IPS DF 6.9 (cell line): ENCODE results near the gene STK11IP.

Source experiments
- DNase-seq: peaks from one replicate; pipeline ENCODE4 v3.0.0-alpha.2; 2013; ENCODE audit warnings: low read depth, low spot score
- H3K27ac ChIP-seq: one replicate; pipeline ENCODE4 v1.5.1; 2013; ENCODE audit warnings: low read length, control low read depth
- H3K27me3 ChIP-seq: 2 replicates; pipeline ENCODE4 v1.6.1; 2013; ENCODE audit warnings: mild to moderate bottlenecking, low read length; ENCODE audit not compliant: control insufficient read depth, insufficient read depth
- H3K36me3 ChIP-seq: 2 replicates; pipeline ENCODE4 v1.6.1; 2013; ENCODE audit warnings: low read length; ENCODE audit not compliant: control insufficient read depth, insufficient read depth
- H3K4me1 ChIP-seq: 2 replicates; pipeline ENCODE4 v1.6.1; 2013; ENCODE audit warnings: low read length; ENCODE audit not compliant: control insufficient read depth, insufficient read depth
- H3K4me3 ChIP-seq: 2 replicates; pipeline ENCODE4 v1.5.1; 2013; ENCODE audit warnings: mild to moderate bottlenecking, low read length
- H3K9me3 ChIP-seq: 2 replicates; pipeline ENCODE4 v1.6.1; 2013; ENCODE audit warnings: low read length, inconsistent platforms; ENCODE audit not compliant: control insufficient read depth, insufficient read depth
- WGBS: extraction: QIAGEN DNeasy Blood & Tissue Kit; methylation state at CpG from one replicate; pipeline ENCODE4 v1.1.7; 2013; ENCODE audit warnings: mixed read lengths, missing lambda C conversion rate; ENCODE audit not compliant: insufficient read length, insufficient coverage; 5-methylcytosine and 5-hydroxymethylcytosine counted together

The STK11IP gene

DNA sequence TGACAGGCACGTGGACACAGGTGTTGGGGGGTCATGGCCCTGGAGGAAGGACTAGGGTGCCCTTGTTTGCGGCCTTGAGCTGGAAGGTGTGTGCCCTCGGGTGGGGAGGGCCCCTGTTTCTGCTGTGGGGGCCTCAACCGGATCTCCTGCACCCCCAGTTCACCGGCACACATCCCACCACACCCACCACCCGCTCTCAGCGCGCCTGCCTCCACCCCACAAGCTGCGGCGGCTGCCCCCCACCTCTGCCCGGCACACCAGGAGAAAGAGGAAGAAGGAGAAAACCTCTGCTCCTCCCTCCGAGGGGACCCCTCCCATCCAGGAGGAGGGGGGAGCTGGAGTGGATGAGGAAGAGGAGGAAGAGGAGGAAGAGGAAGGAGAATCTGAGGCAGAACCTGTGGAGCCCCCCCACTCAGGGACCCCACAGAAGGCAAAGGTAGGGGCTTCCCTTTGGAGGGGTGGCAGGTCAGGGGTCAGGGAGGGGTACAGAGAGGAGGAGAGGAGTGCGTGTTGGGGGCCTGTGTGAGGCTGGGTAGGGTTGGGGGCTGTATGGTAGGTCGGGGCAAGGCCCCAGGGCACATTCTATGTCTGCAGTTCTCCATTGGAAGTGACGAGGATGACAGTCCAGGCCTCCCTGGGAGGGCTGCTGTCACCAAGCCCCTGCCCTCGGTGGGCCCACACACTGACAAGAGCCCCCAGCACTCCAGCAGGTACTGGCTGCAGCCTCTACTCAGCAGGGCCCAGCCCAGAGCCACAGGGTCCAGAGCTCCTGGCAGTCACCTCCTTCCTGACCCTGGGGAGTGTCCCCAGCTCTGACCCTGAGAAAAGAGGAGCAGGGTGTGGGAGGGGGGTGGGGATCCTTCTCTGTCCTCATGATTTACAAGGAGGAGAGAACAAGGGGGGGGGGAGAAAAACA is 31.6 kb downstream of the STK11IP start:
- DNase-seq: no peak
- H3K36me3 ChIP-seq: no peaks in the 10 kb centered on the region; the same call in 1 of the 2 replicates
- no CpG with 5 or more reads among the region's 16 CpGs for WGBS
- no peaks in the 10 kb centered on the region for H3K9me3 ChIP-seq
- no peak overlapping the region for H3K4me3 ChIP-seq
- H3K27me3 ChIP-seq: no peaks in the 10 kb centered on the region
- peaks cover 6% of the 10 kb centered on the region for H3K4me1 ChIP-seq
- H3K27ac ChIP-seq: no peak overlapping the region

DNA sequence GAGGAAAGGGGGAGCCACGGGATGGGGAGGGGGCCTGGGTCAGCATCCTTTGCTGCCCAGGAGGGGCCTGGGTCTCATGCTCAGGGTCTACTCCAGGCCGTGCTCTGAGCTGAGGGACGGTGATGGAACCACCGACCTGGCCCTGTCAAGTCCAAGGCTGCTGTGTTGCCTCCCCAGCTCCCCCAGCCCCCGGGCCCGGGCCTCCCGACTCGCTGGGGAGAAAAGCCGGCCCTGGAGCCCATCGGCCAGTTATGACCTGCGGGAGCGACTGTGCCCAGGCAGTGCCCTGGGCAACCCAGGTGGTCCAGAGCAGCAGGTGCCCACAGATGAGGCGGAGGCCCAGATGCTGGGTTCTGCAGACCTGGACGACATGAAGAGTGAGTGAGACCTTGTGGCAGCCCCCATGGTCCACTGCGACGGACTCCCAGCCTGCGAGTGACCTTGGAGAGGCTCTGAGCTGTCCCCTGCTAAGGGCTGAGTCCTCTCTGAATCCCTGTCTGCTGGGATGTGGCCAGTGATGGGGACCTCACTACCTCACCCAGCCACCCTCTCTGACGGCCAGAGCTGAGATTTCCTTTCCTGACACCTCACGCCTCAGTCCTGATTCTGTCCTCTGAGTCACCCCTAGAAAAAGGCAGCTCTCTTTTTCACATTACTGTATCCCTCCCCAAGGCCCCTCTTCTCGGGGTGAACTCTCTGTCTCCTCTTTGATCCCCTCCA is 32.5 kb downstream of the STK11IP start:
- no peaks in the 10 kb centered on the region for H3K27me3 ChIP-seq
- peaks cover 6% of the 10 kb centered on the region for H3K4me1 ChIP-seq
- no peak overlapping the region for H3K27ac ChIP-seq
- no peaks in the 10 kb centered on the region for H3K9me3 ChIP-seq
- no peak for DNase-seq
- H3K36me3 ChIP-seq: no peaks in the 10 kb centered on the region; the same call in 1 of the 2 replicates
- WGBS: no CpG with 5 or more reads among the region's 20 CpGs
- H3K4me3 ChIP-seq: no peak overlapping the region

DNA sequence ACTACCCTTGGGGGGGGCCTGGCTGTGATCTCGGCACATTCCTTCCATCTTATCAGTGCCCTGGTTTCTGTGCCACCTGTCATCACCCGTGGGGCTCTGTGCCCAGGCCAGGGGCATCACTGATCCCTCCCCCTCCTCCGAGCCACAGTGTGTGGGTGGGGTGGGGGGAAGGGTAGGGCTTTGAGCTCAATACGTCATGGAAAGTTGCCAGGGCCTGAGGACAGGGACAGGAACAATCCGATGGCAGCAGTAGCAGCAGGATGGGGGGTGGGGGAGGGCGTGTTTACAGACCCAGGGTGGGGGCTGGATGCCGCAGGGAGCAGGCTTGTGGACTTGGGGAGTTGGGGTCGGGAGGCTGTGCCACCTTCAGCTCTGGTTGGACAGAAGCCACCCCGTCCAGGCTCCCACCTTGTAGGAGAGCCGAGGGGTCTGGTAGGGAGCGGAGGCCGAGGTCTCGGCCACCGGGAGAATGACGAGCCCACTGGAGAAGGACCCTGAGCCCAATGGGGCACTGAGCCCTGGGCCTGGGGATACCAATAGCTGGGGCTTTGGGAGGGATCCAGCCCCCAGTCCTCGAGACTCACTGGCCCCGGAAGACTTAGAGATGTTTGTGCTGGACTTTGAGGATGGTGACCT is 33.2 kb downstream of the STK11IP start:
- Histone ChIP-seq H3K27me3 (no peaks in the 10 kb centered on the region), H3K36me3 (no peaks in the 10 kb centered on the region; the same call in 1 of the 2 replicates)

DNA sequence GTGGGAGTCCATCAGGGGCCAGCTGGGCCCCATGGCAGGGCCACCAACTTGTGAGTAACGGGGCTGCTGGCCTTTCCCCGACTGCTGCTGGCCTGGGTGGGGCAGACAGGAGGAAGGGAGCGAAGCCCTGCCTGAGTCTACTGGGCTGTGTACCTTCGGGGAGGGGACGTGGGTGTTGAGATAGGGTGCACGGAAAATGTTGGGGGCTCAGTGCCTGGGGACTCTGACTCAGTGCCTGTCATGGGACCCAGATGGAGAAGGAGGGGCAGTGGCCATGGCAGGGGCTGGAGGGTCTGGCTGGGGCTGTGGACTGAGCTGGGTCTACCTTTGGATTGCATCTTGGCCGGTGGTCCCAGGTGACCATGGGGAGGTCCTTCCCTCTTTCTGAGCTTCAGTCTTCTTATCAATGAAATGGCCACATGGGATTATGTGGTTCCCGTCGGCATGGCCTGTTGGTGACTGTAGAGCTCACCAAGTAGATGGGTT is 33.8 kb downstream of the STK11IP start:
- no peaks in the 10 kb centered on the region for H3K9me3 ChIP-seq
- no CpG with 5 or more reads among the region's 9 CpGs for WGBS
- no peaks in the 10 kb centered on the region for H3K27me3 ChIP-seq
- no peak overlapping the region for H3K4me3 ChIP-seq
- H3K27ac ChIP-seq: no peak overlapping the region
- no peaks in the 10 kb centered on the region; the same call in 1 of the 2 replicates for H3K36me3 ChIP-seq
- no peak for DNase-seq
- H3K4me1 ChIP-seq: peaks cover 6% of the 10 kb centered on the region

More for the DNA sequence above, 33.2 kb downstream of the STK11IP start:
- no peak for DNase-seq
- Histone ChIP-seq H3K9me3 (no peaks in the 10 kb centered on the region), H3K27ac (no peak overlapping the region), H3K4me3 (no peak overlapping the region), H3K4me1 (peaks cover 6% of the 10 kb centered on the region)
- no CpG with 5 or more reads among the region's 17 CpGs for WGBS

DNA sequence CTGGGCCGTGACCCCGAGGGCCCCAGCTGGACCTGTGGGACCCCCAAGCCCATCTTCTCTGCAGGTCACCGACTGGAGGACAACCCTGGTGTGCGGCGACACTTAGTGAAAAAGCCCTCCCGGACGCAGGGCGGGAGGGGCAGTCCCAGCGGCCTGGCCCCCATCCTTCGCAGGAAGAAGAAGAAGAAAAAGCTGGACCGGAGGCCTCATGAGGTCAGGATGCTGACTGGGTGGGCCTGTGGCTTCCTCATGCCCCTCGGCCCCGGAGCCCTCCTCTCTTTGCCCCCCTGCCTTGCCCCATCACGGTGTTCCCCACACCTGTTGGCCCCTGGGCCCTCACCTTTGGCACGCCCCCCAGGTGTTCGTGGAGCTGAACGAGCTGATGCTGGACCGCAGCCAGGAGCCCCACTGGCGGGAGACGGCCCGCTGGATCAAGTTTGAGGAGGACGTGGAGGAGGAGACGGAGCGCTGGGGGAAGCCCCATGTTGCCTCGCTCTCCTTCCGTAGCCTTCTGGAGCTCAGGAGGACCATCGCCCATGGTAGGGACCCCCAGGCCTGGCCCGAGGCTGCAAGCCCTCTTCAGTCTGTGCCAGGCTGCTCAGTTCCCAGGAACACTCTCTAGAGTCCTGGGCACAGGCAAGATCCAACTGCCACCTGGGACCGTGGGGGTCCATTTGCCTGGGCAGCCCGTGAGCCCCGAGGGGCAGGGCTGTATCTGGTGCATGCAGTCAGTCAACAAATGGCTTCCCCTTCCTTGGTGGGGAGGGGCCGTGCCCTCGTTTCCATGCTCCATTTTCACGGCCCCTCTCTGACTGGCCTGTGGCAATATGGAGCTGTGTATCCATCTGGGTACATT is 34.5 kb downstream of the STK11IP start:
- no CpG with 5 or more reads among the region's 34 CpGs for WGBS
- Histone ChIP-seq H3K27me3 (no peaks in the 10 kb centered on the region), H3K9me3 (no peaks in the 10 kb centered on the region), H3K36me3 (no peaks in the 10 kb centered on the region; the same call in 1 of the 2 replicates), H3K27ac (no peak overlapping the region), H3K4me1 (peaks cover 4% of the 10 kb centered on the region), H3K4me3 (no peak overlapping the region; the same call in 1 of the 2 replicates)
- no peak for DNase-seq

DNA sequence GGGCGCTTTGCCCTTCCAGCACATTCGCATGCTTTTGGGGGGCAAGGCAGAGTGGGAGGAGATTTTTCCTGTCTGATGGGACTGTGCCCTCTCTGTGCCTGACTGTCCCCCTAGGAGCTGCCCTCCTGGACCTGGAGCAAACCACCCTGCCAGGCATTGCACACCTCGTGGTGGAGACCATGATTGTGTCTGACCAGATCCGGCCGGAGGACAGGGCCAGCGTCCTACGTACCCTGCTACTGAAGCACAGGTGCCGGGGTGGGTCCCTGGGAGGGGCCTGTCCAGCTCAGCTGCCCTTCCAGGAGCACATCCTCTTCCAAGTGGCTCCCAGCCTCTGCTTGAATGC is 35.1 kb downstream of the STK11IP start:
- WGBS: no CpG with 5 or more reads among the region's 8 CpGs
- H3K27ac ChIP-seq: no peak overlapping the region
- H3K36me3 ChIP-seq: no peaks in the 10 kb centered on the region
- H3K9me3 ChIP-seq: no peaks in the 10 kb centered on the region
- DNase-seq: no peak
- no peaks in the 10 kb centered on the region for H3K27me3 ChIP-seq
- no peak overlapping the region for H3K4me3 ChIP-seq
- peaks cover 4% of the 10 kb centered on the region for H3K4me1 ChIP-seq

DNA sequence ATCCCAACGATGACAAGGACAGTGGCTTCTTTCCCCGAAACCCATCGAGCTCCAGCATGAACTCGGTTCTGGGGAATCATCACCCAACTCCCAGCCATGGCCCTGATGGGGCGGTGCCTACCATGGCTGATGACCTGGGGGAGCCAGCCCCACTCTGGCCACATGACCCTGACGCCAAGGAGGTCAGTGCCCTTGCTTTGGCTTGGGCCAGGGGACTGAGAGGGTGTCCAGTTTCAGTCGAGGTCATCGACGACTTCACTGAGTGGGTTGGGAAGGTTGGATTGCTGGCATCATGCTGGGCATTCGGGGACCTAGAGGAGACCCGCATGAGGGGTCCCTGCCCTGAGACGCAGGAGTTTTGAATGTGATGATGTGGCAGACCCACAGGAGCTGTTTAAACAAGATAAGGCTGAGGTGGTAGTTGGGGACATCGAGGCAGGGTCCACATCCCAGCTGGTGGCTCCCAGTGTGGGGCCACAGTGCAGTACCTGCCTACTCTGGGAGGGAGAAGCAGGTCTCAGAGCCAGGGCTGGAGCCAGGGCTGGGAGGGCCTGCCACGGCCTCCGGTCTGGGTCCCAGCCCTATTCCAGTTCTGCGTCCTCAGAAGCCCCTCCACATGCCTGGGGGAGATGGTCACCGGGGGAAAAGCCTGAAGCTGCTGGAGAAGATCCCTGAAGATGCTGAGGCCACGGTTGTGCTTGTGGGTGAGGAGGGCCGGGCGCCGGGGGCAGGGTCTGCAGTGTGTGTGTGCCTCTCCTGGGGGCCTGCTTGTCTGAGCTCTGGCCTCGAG is 35.8 kb downstream of the STK11IP start:
- WGBS: no CpG with 5 or more reads among the region's 22 CpGs

DNA sequence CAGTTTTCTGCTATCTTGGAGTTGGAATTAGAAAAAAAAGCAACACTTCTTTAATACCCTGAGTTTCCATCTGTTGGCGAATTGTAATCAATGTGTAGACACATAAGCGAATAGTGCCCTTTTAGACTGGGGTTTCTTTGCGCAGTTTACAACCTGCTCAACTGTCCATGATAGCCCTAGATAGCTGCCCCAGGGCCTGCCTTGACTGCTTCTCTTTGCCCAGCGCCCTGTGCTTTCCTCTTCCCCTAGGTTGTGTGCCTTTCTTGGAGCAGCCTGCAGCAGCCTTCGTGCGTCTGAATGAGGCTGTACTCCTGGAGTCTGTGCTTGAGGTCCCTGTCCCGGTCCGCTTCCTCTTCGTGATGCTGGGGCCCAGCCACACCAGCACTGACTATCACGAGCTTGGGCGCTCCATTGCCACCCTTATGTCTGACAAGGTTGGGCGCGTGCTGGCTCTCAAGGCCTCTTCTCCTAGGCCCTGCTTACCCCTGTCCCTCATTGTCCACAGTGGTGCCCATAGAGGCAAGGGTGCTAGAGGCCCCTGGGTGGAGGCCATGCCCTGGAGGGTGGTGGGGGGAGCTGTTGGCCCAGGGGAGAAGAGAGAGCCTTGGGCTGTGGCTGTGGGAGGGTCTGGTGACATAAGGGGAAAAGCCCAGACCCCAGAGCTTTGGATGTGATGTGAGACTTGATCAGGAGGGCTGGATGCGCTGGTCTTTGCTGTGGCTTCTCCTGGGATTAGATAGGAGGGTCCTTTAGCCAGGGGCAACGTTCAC is 36.7 kb downstream of the STK11IP start:
- Histone ChIP-seq H3K36me3 (no peaks in the 10 kb centered on the region), H3K4me1 (no peaks in the 10 kb centered on the region; the same call in 1 of the 2 replicates), H3K27me3 (no peaks in the 10 kb centered on the region), H3K27ac (no peak overlapping the region), H3K4me3 (no peak overlapping the region), H3K9me3 (no peaks in the 10 kb centered on the region)
- WGBS: no CpG with 5 or more reads among the region's 15 CpGs
- DNase-seq: no peak

More for the DNA sequence above, 35.8 kb downstream of the STK11IP start:
- Histone ChIP-seq H3K27me3 (no peaks in the 10 kb centered on the region), H3K36me3 (no peaks in the 10 kb centered on the region), H3K4me1 (peaks cover 1% of the 10 kb centered on the region; the same call in 1 of the 2 replicates), H3K4me3 (no peak overlapping the region), H3K9me3 (no peaks in the 10 kb centered on the region), H3K27ac (no peak overlapping the region)
- DNase-seq: no peak
